ENCODE measurements around the gene FMN1.

Gene FMN1

GRCh38 chr15:33159726-33160453 lies 34.6 kb downstream of the FMN1 start:
- Histone ChIP-seq H3K79me2 (ENCODE audit: control insufficient read depth, low read length) (no peaks in the 10 kb centered on the region), H3K27me3 (ENCODE audit: control insufficient read depth, low read length) (0 out of 2 replicates have a peak, but pooled peaks cover 3% of the 10 kb centered on the region), H3K9me2 (replicated peaks; ENCODE audit: control insufficient read depth, low read length) (no peaks in the 10 kb centered on the region), H3K4me2 (ENCODE audit: low read length) (no peak overlapping the region), H3K4me1 (ENCODE audit: control insufficient read depth, low read length) (no peaks in the 10 kb centered on the region), H3K36me3 (ENCODE audit: control insufficient read depth, low read length) (no peaks in the 10 kb centered on the region), H3K9me3 (ENCODE audit: control insufficient read depth, insufficient read depth, low read length) (no peaks in the 10 kb centered on the region), H3F3A (ENCODE audit: control insufficient read depth, insufficient read depth) (no peaks in the 10 kb centered on the region), H4K20me1 (ENCODE audit: control insufficient read depth, insufficient read depth, low read depth, low read length) (no peaks in the 10 kb centered on the region), H3K4me3 (ENCODE audit: low read length) (no peak overlapping the region), H3K27ac (ENCODE audit: low read depth, low read length) (no peak overlapping the region)
- TF ChIP-seq EZH2phosphoT487 (IDR thresholded peaks at IDR 0.05; ENCODE audit: borderline replicate concordance, low read length) (no peak), CTCF (IDR thresholded peaks at IDR 0.05; ENCODE audit: low read depth, low read length, poor library complexity, severe bottlenecking) (no peak)

GRCh38 chr15:33158366-33158765 lies 36.1 kb downstream of the FMN1 start:
- 0 out of 2 replicates have a peak, but pooled peaks cover 4% of the 10 kb centered on the region for H3K27me3 ChIP-seq (ENCODE audit: control insufficient read depth, low read length)
- H4K20me1 ChIP-seq (ENCODE audit: control insufficient read depth, insufficient read depth, low read depth, low read length), result no peaks in the 10 kb centered on the region
- H3K36me3 ChIP-seq (ENCODE audit: control insufficient read depth, low read length), result no peaks in the 10 kb centered on the region
- H3K4me3 ChIP-seq (ENCODE audit: low read length), result no peak overlapping the region
- H3K79me2 ChIP-seq (ENCODE audit: control insufficient read depth, low read length), result no peaks in the 10 kb centered on the region
- H3K9me3 ChIP-seq (ENCODE audit: control insufficient read depth, insufficient read depth, low read length), result no peaks in the 10 kb centered on the region
- H3F3A ChIP-seq (ENCODE audit: control insufficient read depth, insufficient read depth), result no peaks in the 10 kb centered on the region
- H3K4me2 ChIP-seq (ENCODE audit: low read length), result no peak overlapping the region
- H3K27ac ChIP-seq (ENCODE audit: low read depth, low read length), result no peak overlapping the region
- no peaks in the 10 kb centered on the region for H3K4me1 ChIP-seq (ENCODE audit: control insufficient read depth, low read length)
- H3K9me2 ChIP-seq (replicated peaks; ENCODE audit: control insufficient read depth, low read length), result no peaks in the 10 kb centered on the region
- no peak for TF ChIP-seq CTCF (IDR thresholded peaks at IDR 0.05; ENCODE audit: low read depth, low read length, poor library complexity, severe bottlenecking)
- TF ChIP-seq EZH2phosphoT487 (IDR thresholded peaks at IDR 0.05; ENCODE audit: borderline replicate concordance, low read length), result no peak

GRCh38 chr15:33157371-33158037 lies 37.0 kb downstream of the FMN1 start:
- Histone ChIP-seq H3K9me2 (replicated peaks; ENCODE audit: control insufficient read depth, low read length) (no peaks in the 10 kb centered on the region), H3F3A (ENCODE audit: control insufficient read depth, insufficient read depth) (no peaks in the 10 kb centered on the region), H3K9me3 (ENCODE audit: control insufficient read depth, insufficient read depth, low read length) (no peaks in the 10 kb centered on the region), H3K27me3 (ENCODE audit: control insufficient read depth, low read length) (0 out of 2 replicates have a peak, but pooled peaks cover 4% of the 10 kb centered on the region), H3K36me3 (ENCODE audit: control insufficient read depth, low read length) (no peaks in the 10 kb centered on the region), H3K4me3 (ENCODE audit: low read length) (no peak overlapping the region), H3K4me1 (ENCODE audit: control insufficient read depth, low read length) (no peaks in the 10 kb centered on the region), H3K79me2 (ENCODE audit: control insufficient read depth, low read length) (no peaks in the 10 kb centered on the region), H3K27ac (ENCODE audit: low read depth, low read length) (no peak overlapping the region), H3K4me2 (ENCODE audit: low read length) (no peak overlapping the region), H4K20me1 (ENCODE audit: control insufficient read depth, insufficient read depth, low read depth, low read length) (no peaks in the 10 kb centered on the region)
- TF ChIP-seq CTCF (IDR thresholded peaks at IDR 0.05; ENCODE audit: low read depth, low read length, poor library complexity, severe bottlenecking) (no peak), EZH2phosphoT487 (IDR thresholded peaks at IDR 0.05; ENCODE audit: borderline replicate concordance, low read length) (no peak)

All from DOHH2 (cell line).